Colonic mucosa (tissue), 4 donors: ENCODE data around the gene PRKG2. TPM values are rescaled to one million over a fixed set of nuclear protein-coding genes. Genes with fewer than 3 reads are reported as not detected.

Experiments
- DNase-seq: peaks from one replicate; pipeline ENCODE4 v3.0.0-alpha.2; 2020
- H3K27ac ChIP-seq: fragments of 200-600 bp; one replicate; pipeline ENCODE4 v1.8.0; 2021
- H3K27me3 ChIP-seq: fragments of 200-600 bp; one replicate; pipeline ENCODE4 v1.8.0; 2021
- H3K36me3 ChIP-seq: fragments of 200-600 bp; one replicate; pipeline ENCODE4 v1.8.0; 2021
- H3K4me1 ChIP-seq: fragments of 200-600 bp; one replicate; pipeline ENCODE4 v1.8.0; 2021; ENCODE audit warnings: mild to moderate bottlenecking
- H3K4me3 ChIP-seq: fragments of 200-600 bp; one replicate; pipeline ENCODE4 v1.8.0; 2021
- H3K9ac ChIP-seq, 2 donors: one replicate each; pipeline ENCODE4 v1.7.0; 2013; ENCODE audit warnings: control low read depth in 2 of 2, low read depth in 2 of 2, low read length in 2 of 2
- H3K9me3 ChIP-seq: fragments of 200-600 bp; one replicate; pipeline ENCODE4 v1.8.0; 2021
- intact Hi-C: fragments of 100-400 bp; cut with DNase I; formaldehyde crosslinking; loops from one replicate; pipeline ENCODE4 v1.14.1; 2022
- total RNA-seq, 2 donors: library from RNA; stranded (reverse); fragmentation: NEBNext Ultra II Directional in 1 of 2; extraction: Animal tissue kit (Norgen Biotek cat#: 25700) in 1 of 2; gene quantifications; one replicate each; pipeline ENCODE4 v1.2.1, GENCODE V29; 2021
- TF ChIP-seq, protein P1 (sequence below): fragments of 200-600 bp; IDR thresholded peaks from one replicate; pipeline ENCODE4 v1.8.0; 2022; ENCODE audit warnings: antibody characterized with exemption, mild to moderate bottlenecking
- donor health status: healthy.
- donor health status: DM: no; HTN: no; CAD: no.
- donor health status: DM: no; HTN: no; CAD: no.

The PRKG2 gene
- total RNA-seq, 2 donors from 2014 or later: 1.8 to 2.3 TPM

- Histone ChIP-seq H3K4me3 (no peak overlapping the region), H3K27ac (no peak overlapping the region), H3K9me3 (no peaks in the 10 kb centered on the region), H3K9ac (no peak overlapping the region), H3K27me3 (no peaks in the 10 kb centered on the region), H3K4me1 (no peaks in the 10 kb centered on the region), H3K36me3 (no peaks in the 10 kb centered on the region)
- intact Hi-C loops: no loop called here
- TF ChIP-seq, protein P1, sequence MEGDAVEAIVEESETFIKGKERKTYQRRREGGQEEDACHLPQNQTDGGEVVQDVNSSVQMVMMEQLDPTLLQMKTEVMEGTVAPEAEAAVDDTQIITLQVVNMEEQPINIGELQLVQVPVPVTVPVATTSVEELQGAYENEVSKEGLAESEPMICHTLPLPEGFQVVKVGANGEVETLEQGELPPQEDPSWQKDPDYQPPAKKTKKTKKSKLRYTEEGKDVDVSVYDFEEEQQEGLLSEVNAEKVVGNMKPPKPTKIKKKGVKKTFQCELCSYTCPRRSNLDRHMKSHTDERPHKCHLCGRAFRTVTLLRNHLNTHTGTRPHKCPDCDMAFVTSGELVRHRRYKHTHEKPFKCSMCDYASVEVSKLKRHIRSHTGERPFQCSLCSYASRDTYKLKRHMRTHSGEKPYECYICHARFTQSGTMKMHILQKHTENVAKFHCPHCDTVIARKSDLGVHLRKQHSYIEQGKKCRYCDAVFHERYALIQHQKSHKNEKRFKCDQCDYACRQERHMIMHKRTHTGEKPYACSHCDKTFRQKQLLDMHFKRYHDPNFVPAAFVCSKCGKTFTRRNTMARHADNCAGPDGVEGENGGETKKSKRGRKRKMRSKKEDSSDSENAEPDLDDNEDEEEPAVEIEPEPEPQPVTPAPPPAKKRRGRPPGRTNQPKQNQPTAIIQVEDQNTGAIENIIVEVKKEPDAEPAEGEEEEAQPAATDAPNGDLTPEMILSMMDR: no peak
- no peak for DNase-seq
Observed at GRCh38 chr4:81195475-81195874, 19.5 kb downstream of the PRKG2 start.

GRCh38 chr4:81194286-81194685 is 20.7 kb downstream of the PRKG2 start:
- intact Hi-C loops: no loop called here
- H3K9me3 ChIP-seq: no peaks in the 10 kb centered on the region

GRCh38 chr4:81180916-81181315 is 34.1 kb downstream of the PRKG2 start:
- Histone ChIP-seq H3K36me3 (no peaks in the 10 kb centered on the region), H3K4me3 (no peak overlapping the region), H3K9me3 (no peaks in the 10 kb centered on the region), H3K27ac (no peak overlapping the region), H3K4me1 (no peaks in the 10 kb centered on the region), H3K27me3 (no peaks in the 10 kb centered on the region), H3K9ac (no peak overlapping the region)
- TF ChIP-seq, protein P1: no peak
- intact Hi-C loops: no loop called here
- DNase-seq: no peak

More at GRCh38 chr4:81194286-81194685, 20.7 kb downstream of the PRKG2 start:
- Histone ChIP-seq H3K9ac (no peak overlapping the region), H3K4me3 (no peak overlapping the region), H3K27ac (no peak overlapping the region), H3K27me3 (no peaks in the 10 kb centered on the region), H3K36me3 (no peaks in the 10 kb centered on the region), H3K4me1 (no peaks in the 10 kb centered on the region)
- TF ChIP-seq, protein P1: no peak
- DNase-seq: no peak

DNA sequence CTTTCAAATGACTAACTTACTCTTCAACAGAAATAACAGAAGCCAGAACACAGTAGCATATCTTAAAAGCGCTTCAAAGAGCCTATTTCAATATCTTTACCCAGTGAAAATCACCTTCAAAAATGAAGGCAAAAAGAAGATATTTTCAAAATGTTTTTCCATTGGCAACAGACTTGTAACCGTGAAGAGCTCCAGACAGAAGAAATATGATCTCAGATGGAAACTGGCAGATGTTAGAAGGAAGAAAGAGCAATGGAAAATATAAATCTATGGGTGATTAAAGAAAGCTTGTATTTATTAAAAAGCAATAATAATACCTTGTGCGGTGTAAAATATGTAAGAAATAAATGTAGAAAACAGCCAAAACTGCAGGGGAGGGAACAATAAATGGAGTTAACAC is 35.7 kb downstream of the PRKG2 start:
- H3K36me3 ChIP-seq: no peaks in the 10 kb centered on the region
- intact Hi-C loops: no loop called here
- no peak overlapping the region for H3K27ac ChIP-seq
- no peaks in the 10 kb centered on the region for H3K4me1 ChIP-seq
- no peak overlapping the region for H3K9ac ChIP-seq
- no peak for DNase-seq
- no peak overlapping the region for H3K4me3 ChIP-seq
- TF ChIP-seq, protein P1: no peak
- H3K27me3 ChIP-seq: no peaks in the 10 kb centered on the region
- H3K9me3 ChIP-seq: no peaks in the 10 kb centered on the region

DNA sequence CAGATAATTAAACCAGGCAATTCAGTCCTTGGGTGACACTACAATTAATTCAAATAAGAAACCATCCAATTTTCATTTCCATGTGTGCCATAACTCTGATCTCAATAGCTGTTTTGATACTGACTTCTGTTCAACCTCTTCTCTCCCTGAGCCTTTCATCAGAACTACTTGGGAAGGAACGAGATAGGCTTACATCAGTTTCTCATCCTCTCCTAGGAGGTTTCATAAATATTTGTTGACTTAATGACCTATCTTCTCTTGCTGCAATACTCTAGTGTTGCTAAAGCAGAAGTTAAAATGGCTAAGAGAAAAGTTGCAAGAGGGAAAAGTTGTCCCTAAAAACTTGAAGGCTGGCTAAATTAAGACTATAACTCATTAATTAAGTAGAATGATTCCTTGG is 41.8 kb downstream of the PRKG2 start:
- Histone ChIP-seq H3K27ac (no peak overlapping the region), H3K36me3 (no peaks in the 10 kb centered on the region), H3K9ac (no peak overlapping the region), H3K9me3 (no peaks in the 10 kb centered on the region), H3K4me1 (no peaks in the 10 kb centered on the region), H3K4me3 (no peak overlapping the region), H3K27me3 (no peaks in the 10 kb centered on the region)
- TF ChIP-seq, protein P1: no peak
- DNase-seq: no peak
- intact Hi-C loops: no loop called here
